SK-MEL-5 (cell line): Measurements from ENCODE around the gene IGFALS. TPM values are rescaled to one million over a fixed set of nuclear protein-coding genes. Genes with fewer than 3 reads are reported as not detected.
"Not testable (repeated sequence)": the region's sequence is repeated elsewhere in the genome, so short reads cannot be mapped to it uniquely, and the experiment has no call there.

ENCODE experiments used
- DNase-seq: peaks from one replicate; pipeline ENCODE4 v3.0.0-alpha.2; 2016; ENCODE audit warnings: low read depth, low spot score
- in situ Hi-C: cut with HindIII; loops from 2 replicates; pipeline ENCODE4 v1.10.0; 2016; ENCODE audit warnings: low sequenced_read_pairs, high pct_unique_total_duplicates, low pct_unique_long_range_greater_than_20kb
- total RNA-seq: library from RNA; depleted of rRNA; stranded (reverse); fragments of >200 nt; shearing (Covaris generic); gene quantifications from 2 replicates; pipeline ENCODE4 v1.2.3, GENCODE V29; 2014

Gene IGFALS
- total RNA-seq, 1 experiment from 2014 or later, result not detected

DNA sequence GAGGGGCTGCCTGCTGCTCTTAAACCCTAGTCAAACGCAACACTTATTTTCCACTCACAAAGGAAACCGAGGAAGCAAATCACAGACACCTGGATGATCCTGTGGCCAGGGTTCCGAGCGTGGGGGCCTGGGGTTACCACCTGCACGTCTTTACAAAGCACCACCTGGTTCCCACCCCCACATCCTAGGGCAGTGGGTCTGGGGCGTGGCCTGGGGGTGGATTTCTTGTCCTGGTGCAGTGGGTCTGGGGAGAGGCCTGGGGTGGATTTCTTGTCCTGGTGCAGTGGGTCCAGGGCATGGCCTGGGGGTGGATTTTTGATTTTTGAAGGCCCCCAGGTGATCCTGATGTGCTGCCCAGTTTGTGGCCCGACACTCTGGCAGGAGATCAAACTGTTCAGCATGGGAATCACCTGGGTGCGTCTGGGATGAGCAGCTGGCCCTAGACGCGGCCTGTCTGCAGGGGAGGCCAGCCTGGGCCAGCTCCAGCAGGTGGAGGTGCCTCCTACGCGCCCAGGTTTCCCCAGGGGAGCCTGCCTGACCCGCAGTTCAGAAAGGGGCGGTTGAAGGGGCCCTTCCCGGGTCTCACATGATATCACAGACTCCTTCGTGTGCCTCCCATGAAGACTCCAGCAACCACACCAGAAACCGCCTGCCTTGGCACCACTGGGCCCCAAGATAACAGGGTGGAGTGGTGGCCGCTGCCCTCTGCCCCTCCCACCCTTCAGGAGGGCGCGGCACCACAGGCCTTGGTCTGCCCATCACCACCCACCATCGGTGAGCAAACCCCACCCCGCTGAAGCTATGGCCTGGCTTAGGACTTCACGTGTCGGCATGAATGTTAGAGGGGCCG is 26.8 kb upstream of the IGFALS start:
- in situ Hi-C loops, result no loop called here
- no peak for DNase-seq

DNA sequence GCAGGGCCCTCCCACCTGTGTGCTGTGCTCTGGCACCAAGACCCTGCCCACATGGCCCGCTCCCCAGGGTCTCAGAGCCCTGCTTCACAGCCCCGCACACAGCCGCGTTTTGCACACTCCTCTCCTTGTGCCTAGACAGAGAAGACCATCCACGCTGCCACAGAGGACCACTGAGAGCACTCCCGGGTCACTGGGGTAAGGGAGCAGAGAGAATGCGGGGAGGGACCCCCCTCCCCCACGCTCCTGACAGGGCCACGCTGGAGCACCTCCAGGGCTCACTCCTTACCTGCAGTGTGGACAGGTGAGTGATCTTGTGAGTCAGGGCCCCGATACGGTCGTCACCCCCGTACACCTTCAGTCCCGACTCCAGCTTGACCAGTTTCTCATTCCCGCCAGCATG is 26.1 kb upstream of the IGFALS start:
- DNase-seq, result no peak
- in situ Hi-C loops, result no loop called here

GRCh38 chr16:1818873-1819525 is 25.5 kb upstream of the IGFALS start:
- DNase-seq, result no peak
- in situ Hi-C loops, result no loop called here

DNA sequence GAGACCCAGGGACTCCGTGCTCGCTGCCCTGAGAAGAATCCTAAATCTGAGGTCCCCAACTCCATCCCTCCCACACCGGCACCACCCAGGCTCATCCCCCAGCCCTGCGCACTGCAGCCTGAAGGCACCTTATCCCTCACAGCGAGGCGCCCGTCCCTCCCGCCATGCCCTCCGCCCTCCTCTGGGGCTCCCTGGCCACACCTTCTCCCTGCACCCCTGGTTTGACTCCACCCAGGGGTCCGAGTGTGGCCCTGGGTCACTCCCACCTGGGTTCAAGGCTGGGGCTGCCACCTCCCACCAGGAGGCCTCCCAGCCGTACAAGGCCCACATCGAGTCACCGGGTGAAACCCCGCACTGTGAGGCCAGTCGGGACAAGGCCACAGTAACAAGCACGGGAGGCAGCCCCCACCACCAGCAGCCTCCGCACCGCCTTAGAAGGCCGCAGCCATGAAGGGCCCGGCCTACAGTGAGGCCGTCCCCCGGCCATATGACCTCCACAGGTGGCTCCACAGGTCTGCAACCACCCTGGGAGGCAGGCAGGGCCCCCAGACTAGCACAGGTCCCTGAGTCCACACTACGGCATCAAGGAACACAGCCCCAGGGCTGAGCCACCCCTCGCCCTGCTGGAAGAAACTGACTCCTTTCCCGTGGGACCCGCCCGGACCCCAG is 24.8 kb upstream of the IGFALS start:
- no peak for DNase-seq
- in situ Hi-C loops, result no loop called here

- in situ Hi-C loops, result no loop called here
- DNase-seq, result no peak
These were observed 24.2 kb upstream of the IGFALS start for GRCh38 chr16:1817716-1818115.

- no peak for DNase-seq
- in situ Hi-C loops, result no loop called here
These were observed 23.7 kb upstream of the IGFALS start for GRCh38 chr16:1817276-1817589.

DNA sequence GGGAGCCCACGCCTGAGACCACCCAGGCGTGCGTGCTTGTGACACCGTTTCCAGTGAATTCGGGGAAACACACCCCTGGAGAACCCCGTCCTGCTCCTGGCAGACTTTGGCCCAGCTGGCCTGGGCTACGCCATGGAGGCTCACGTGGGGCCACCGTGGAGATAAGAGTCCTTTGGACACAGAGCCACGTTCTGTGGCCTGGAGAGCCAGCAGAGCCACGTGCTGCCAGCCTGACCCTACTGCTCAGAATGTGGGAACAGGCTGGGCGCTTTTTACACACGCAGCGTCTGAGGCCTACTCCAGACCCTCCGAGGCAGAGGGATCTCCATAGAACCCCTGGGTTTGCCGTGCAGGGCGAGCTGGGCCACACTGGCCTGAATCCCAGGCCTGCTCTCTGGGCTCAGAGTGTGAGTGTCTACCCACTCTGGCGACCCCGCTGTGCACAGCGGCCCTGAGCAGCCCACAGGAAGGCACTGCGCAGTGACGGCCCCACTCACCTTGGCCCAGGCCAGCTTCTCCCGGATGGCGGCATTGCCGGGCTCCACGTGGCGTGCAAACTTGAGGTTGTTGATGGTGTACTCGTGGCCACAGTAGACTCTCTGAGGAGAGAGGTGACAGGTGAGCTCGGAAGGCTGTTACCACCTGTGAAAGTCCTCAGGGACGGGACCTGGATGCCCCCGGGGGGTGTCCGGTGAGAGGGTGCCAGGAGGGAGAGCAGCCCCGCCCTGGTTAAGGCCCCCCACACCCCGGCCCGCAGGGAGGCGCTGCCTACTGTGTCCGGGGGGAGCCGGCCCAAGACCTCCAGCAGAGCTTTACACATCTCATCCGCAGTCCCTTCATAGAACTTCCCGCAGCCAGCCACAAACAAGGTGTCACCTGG is 23.1 kb upstream of the IGFALS start:
- in situ Hi-C loops, result no loop called here
- DNase-seq, result no peak

DNA sequence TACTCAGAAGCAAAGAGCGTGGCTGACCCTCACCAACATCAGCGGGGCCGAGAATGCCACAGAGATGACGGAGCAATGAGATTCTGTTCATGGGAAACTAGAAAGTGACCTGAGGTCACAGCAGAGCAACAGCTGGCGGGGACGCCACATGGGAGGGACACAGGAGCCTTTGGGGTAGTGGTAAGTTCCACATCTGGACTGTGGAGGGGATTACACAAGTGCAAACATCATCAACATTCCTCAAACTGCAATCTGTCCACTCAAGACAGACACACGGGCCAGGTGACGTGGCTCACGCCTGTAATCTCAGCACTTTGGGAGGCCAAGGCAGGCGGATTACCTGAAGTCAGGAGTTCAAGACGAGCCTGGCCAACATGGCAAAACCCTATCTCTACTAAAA is 22.0 kb upstream of the IGFALS start:
- no peak for DNase-seq
- in situ Hi-C loops, result no loop called here

GRCh38 chr16:1812732-1813163 is 19.2 kb upstream of the IGFALS start:
- in situ Hi-C loops, result no loop called here
- DNase-seq, result peak; percentile 74

- in situ Hi-C loops, result no loop called here
- DNase-seq, result no peak
These were observed 17.0 kb upstream of the IGFALS start for GRCh38 chr16:1810536-1810935.

DNA sequence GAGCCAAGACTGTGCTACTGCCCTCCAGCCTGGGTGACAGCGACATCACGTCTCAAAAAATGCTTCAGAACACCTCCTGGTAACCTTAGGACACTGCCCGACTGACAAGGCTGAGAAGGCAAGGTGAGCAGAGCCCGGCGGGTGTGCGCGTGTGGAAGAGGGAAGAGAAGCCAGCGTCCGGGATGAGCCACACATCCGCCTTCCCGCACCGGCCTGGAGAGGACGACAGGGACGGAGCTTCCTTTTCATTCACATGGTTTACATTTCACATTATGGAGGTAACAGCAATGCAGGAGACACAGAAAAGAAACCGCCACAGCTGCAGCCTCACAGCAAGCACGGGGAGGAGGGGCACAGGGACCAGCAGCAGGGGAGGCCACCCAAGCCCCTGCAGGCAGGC is 16.6 kb upstream of the IGFALS start:
- in situ Hi-C loops, result no loop called here

GRCh38 chr16:1809281-1809801 is 15.8 kb upstream of the IGFALS start:
- in situ Hi-C loops, result no loop called here

More for the DNA sequence above, 16.6 kb upstream of the IGFALS start:
- no peak for DNase-seq

DNA sequence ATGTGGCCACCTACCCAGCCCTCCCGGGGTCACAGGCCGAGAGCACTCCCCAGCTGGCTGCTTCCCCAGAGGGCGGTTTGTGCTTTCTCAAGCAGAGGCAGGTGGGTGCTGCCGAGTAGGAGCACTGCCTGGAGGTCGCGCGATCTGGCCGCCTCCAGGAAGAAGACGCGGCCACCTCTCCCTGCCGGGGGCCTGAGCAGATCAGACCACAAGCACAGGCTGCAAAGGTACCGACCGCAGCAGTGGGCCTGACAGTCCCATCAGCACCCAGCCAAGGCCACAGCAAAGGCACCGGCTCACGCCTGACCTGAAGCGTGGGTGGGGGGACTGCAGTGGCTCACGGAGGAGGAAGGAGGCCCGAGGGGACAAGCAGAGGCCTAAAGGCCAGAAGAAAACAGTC is 15.2 kb upstream of the IGFALS start:
- DNase-seq, result no peak
- in situ Hi-C loops, result no loop called here

More at GRCh38 chr16:1809281-1809801, 15.8 kb upstream of the IGFALS start:
- no peak for DNase-seq

GRCh38 chr16:1807626-1808025 is 14.1 kb upstream of the IGFALS start:
- in situ Hi-C loops, result no loop called here
- DNase-seq, result no peak

- no peak for DNase-seq
- in situ Hi-C loops, result no loop called here
These were observed 7.2 kb upstream of the IGFALS start for GRCh38 chr16:1800701-1801100.

- in situ Hi-C loops, DNase-seq: not testable (repeated sequence)
These were observed 5.8 kb upstream of the IGFALS start for GRCh38 chr16:1799263-1799662.

DNA sequence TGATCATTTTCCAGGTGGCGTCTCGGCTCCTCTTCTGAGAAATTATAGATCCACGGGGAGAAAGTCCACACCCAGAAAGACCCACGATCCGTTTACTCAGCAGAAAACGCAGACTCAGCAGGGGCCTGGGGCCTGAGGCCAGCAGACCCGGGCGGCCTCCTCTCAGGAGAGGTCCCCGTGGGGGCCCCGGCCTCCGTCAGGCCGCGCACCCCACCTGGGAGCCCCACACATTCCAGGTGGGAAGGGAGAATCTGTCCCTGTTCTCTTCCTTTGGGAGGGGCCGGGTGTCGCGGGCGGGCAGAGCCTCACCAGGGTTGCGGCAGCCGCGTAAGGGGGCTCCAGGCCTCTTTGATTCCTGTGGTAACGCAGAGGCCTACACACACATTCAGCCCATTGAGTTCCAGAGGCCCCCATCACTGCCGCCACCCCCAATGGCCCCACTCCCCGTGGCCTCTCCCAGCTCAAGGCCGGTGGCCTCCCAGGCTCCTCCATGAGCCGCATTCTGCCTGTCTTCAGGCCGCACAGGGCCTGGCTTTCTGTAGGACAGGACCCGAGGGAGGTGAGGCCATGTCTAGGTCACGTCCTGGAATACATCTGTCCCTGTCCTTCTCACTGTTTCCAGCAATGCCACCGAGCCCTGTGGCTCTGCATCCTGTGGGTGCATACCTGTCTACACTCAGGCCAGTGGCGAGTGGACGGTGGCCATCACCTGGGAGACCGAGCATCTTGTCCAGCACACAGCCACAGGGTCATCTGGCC is 1.6 kb upstream of the IGFALS start:
- no peak for DNase-seq
- in situ Hi-C loops, result no loop called here
